LNCaP clone FGC (cell line): ENCODE results near the gene IP6K2.
"Not testable (repeated sequence)": the region's sequence is repeated elsewhere in the genome, so short reads cannot be mapped to it uniquely, and the experiment has no call there.

Experiments used
- DNase-seq: peaks from one replicate; pipeline ENCODE4 v3.0.0-alpha.2; 2011; ENCODE audit warnings: low read depth
- H3K4me3 ChIP-seq: 2 replicates; pipeline ENCODE4 v1.5.1; 2011; ENCODE audit warnings: mild to moderate bottlenecking, low read depth, low read length, control low read depth
- CTCF ChIP-seq: IDR thresholded peaks from 2 replicates; pipeline ENCODE4 v1.5.1; 2012; ENCODE audit warnings: mild to moderate bottlenecking; ENCODE audit not compliant: control insufficient read depth, insufficient read depth; ENCODE audit errors: extremely low read depth

Gene IP6K2

GRCh38 chr3:48716982-48717746 is at the start of gene IP6K2:
Gene IP6K2 (minus strand): TSS chr3:48717221. CDS start chr3:48695291, 21,930 bp downstream.
- H3K4me3 ChIP-seq = peak within 1 kb of the TSS; percentile 94
- DNase-seq = peak; percentile 96
- no peak for TF ChIP-seq CTCF

- H3K4me3 ChIP-seq = no peak overlapping the region
- DNase-seq = peak; percentile 22
- TF ChIP-seq CTCF = peak; percentile 59
These were observed 48.4 kb upstream of the IP6K2 start for GRCh38 chr3:48765376-48765775.

GRCh38 chr3:48762816-48763215 is 45.8 kb upstream of the IP6K2 start:
- DNase-seq = no peak
- TF ChIP-seq CTCF = no peak
- no peak overlapping the region for H3K4me3 ChIP-seq

- not testable (repeated sequence) for H3K4me3 ChIP-seq, DNase-seq
These were observed 43.0 kb upstream of the IP6K2 start for GRCh38 chr3:48759991-48760540.

- DNase-seq = peak; percentile 32
- not testable (repeated sequence) for H3K4me3 ChIP-seq
These were observed 42.5 kb upstream of the IP6K2 start for GRCh38 chr3:48759531-48759930.

GRCh38 chr3:48759071-48759470 is 42.0 kb upstream of the IP6K2 start:
- TF ChIP-seq CTCF = no peak
- peak; percentile 11 for DNase-seq

GRCh38 chr3:48756640-48757039 is 39.6 kb upstream of the IP6K2 start:
- H3K4me3 ChIP-seq = no peak overlapping the region
- TF ChIP-seq CTCF = no peak
- DNase-seq = no peak

More at GRCh38 chr3:48759071-48759470, 42.0 kb upstream of the IP6K2 start:
- H3K4me3 ChIP-seq = no peak overlapping the region

- DNase-seq = no peak
- no peak for TF ChIP-seq CTCF
These were observed 33.8 kb upstream of the IP6K2 start for GRCh38 chr3:48750856-48751255.

More at GRCh38 chr3:48750856-48751255, 33.8 kb upstream of the IP6K2 start:
- H3K4me3 ChIP-seq = no peak overlapping the region
